NOMO-1 (cell line): ENCODE data around the gene TM4SF5.
"Not testable (repeated sequence)": the region's sequence is repeated elsewhere in the genome, so short reads cannot be mapped to it uniquely, and the experiment has no call there.

Experiments
- DNase-seq, 2 experiments: peaks; one replicate each; lab custom pipeline; 2025; ENCODE audit not compliant: unreplicated experiment in 2 of 2; lab: John Stamatoyannopoulos, UW

TM4SF5 gene

GRCh38 chr17:4823373-4824089 is 51.8 kb downstream of the TM4SF5 start:
- DNase-seq = no peak

GRCh38 chr17:4827399-4827798 is 55.7 kb downstream of the TM4SF5 start:
- DNase-seq = no peak

- DNase-seq = not testable (repeated sequence)
These were observed 61.1 kb downstream of the TM4SF5 start for GRCh38 chr17:4832829-4833177.
